GM21423 (cell line): Measurements from ENCODE around the gene PNMA6A.
"Not testable (repeated sequence)": the region's sequence is repeated elsewhere in the genome, so short reads cannot be mapped to it uniquely, and the experiment has no call there.

Experiments
- ATAC-seq: cut with Tn5 transposase; IDR thresholded peaks from one replicate; pipeline ENCODE4 v1.9.1; 2021; ENCODE audit warnings: mild to moderate bottlenecking, moderate library complexity; ENCODE audit not compliant: unreplicated experiment

The PNMA6A gene

DNA sequence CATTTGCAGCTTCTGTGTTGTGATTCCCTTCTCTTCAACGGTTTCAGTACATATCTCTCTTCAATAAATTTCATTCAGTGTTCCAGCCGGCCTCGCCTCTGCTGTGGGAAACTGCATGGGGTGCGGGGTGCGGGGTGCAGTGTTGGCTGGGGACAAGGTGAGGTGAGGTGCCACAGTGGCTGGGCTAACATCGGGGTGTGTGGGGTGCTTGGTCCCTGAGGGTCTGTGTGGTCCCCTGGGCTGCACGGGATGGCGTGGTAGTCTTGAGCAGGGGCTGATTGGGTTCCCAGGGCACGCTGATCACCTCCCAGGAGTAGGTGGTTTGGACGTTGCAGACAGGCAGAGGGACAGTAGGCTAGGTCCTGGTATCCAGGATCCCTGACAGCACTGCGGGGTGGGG, 2.7 kb downstream of the PNMA6A start:
- ATAC-seq: no peak

DNA sequence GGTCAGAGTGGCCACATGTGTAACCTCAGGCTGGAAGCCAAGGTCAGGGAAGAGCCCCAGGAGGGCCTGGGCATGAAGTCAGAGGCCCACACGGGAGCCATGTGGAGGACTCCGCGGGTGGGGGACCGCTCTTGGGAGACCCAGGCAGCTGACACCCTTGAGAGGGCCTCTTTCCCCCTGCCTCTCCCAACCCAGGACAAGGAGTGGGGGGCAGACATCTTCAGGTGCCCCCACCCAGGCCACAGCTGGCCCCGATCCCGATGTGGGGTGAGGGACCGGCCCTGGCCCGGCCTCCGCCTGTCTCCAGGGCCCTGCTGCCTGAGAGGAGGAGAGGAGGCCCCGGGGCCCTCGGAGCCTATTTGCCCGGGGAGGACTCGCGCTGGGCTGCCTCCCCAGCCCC, 3.1 kb downstream of the PNMA6A start:
- ATAC-seq: no peak

- ATAC-seq: not testable (repeated sequence)
Observed at GRCh38 chrX:153077437-153078135, 5.3 kb downstream of the PNMA6A start.

- ATAC-seq: not testable (repeated sequence)
Observed at GRCh38 chrX:153083238-153083923, 11.1 kb downstream of the PNMA6A start.

GRCh38 chrX:153102418-153102817, 30.2 kb downstream of the PNMA6A start:
- ATAC-seq: no peak

- ATAC-seq: not testable (repeated sequence)
Observed at GRCh38 chrX:153104959-153105358, 32.7 kb downstream of the PNMA6A start.

- ATAC-seq: not testable (repeated sequence)
Observed at GRCh38 chrX:153106092-153106801, 34.0 kb downstream of the PNMA6A start.

DNA sequence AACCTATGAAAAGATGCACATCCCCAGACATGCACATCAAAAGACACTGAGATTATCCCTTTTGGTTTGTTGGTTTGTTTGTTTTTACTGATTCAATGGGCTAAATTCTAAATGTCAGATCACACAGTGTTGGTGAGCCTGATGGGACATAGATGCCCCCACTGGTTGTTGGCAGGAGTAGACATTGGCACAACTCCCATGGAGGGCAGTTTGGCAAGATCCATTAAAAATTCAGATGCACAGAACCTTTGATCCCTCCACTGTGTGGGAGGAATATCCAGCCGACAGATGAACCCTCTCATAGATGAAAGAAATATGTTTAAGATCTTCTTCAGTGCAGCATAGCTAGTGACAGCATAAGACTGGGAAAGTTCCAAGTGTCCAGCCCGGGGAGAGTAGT, 38.5 kb downstream of the PNMA6A start:
- not testable (repeated sequence) for ATAC-seq

- not testable (repeated sequence) for ATAC-seq
Observed at GRCh38 chrX:153113851-153114250, 41.6 kb downstream of the PNMA6A start.

GRCh38 chrX:153117754-153118153, 45.5 kb downstream of the PNMA6A start:
- not testable (repeated sequence) for ATAC-seq

GRCh38 chrX:153120230-153120629, 48.0 kb downstream of the PNMA6A start:
- not testable (repeated sequence) for ATAC-seq

DNA sequence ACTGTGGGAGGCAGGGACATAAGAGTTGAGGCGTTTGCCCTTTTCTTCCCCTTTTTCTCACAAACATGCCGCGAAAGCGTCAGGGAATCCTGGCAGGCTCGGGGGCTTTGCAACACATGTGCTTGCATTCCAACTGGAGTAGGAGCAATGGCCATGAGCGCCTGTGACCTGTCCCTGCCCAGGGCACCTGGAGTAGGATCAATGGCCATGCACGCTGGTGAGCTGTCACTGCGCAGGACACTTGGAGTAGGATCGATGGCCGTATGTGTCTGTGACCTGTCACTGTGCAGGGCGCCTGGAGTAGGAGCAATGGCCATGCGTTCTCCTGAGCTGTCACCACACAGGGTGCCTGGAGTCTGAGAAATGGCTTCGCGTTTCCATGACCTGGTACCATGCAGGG, 51.2 kb downstream of the PNMA6A start:
- ATAC-seq: not testable (repeated sequence)
